IPS DF 4.7 (cell line): Measurements from ENCODE around the gene SFMBT1.

Source experiments
- DNase-seq: peaks from one replicate; pipeline ENCODE4 v3.0.0-alpha.2; 2013; ENCODE audit warnings: low spot score; ENCODE audit errors: extremely low read depth

The SFMBT1 gene

DNA sequence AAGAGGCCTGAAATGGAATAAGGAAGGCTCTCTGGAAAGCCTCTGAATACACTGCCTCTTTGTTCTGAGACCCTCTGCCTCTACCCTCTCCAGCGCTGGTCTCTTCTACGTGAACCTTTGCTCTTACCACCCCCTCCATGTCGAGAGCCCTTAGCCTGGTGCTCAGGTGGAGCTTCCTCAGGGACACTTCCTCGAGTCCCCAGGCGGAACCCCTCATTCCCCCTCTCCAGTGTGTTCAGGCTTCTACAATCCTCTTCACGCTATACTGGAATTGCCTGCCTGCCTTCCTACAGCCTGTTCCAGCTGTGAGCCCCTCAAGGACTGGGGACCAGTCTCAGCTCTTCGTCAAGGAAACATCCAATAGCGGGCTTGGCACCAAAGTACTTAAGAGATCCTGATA lies 156.0 kb downstream of the SFMBT1 start:
- no peak for DNase-seq

DNA sequence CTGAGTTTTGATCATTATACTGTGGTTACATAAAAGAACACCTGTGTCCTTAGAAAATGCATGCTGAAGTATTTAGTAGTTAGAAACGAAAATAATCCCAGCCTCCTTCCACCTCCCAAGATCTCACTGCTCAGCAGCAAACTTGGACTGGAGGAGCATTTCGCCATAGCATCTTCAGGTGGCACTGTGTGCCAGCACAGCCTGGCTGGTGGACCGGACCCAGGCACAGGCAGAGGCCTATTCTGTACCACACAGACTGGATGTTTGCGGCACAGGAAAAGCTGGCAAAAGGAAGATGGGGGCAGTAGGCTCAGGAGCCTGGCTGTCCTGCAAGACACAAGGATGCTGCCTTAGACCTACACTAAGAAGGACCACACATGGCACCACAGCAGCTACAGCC lies 158.7 kb downstream of the SFMBT1 start:
- DNase-seq: no peak

- no peak for DNase-seq
Observed at GRCh38 chr3:52886049-52886730, 159.7 kb downstream of the SFMBT1 start.

DNA sequence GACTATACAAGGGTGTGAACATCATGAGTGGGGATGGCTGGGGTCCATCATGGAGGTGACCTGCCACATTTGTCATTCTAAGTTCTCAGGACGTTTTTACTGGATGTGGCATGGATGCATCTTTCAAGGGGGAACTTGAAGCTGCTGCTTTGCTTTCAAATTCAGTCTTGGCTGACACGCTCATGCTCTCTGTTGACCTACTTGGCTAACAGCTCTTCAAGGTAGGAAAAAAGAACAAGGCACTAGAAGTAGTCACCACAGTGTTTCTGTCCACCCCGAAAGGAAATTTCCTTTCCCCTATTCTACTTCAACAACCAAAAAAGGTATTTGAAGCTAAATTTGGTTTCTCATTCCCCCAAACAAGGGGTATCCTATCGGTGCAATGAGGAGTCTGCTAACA lies 163.5 kb downstream of the SFMBT1 start:
- no peak for DNase-seq

GRCh38 chr3:52881871-52882270 lies 164.0 kb downstream of the SFMBT1 start:
- no peak for DNase-seq

GRCh38 chr3:52880474-52880873 lies 165.4 kb downstream of the SFMBT1 start:
- DNase-seq: no peak

DNA sequence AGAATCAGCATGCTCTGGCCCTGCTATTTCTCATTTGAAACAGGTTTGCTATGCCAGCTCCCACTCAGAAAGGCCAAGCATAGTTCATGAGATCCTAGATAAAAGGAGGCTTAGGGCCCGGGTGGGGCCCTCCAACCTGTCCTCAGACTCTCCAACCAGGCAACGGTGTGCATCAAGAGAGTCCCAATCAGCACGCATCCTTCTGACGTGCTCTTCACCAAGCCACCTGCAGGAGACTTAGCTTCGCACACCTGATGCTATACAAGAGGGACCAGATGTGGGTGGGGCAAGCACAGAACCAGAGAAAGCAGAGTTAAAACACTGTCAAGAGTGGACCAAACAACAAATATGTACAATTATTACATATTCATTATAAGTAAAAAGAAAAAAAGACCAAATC lies 165.8 kb downstream of the SFMBT1 start:
- DNase-seq: no peak

GRCh38 chr3:52879581-52879980 lies 166.3 kb downstream of the SFMBT1 start:
- no peak for DNase-seq

DNA sequence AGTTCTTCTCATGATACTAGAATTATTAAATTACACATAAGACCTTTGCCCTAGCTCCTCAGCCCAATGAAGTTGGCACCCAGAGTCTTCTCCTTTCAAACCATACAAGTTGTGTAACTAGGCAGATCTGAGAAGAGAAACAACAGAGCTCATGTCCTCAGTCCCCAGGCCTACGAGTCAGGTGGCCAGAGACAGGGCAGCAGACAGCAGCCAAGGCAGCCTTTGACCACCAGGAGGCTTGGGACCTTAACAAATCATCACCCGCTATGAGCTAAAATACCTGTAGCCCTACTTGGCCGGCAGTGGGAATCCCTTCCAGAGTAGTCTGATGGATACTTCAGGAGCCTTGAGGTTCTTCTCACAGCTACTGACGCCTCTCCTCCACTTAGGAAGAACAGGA lies 166.8 kb downstream of the SFMBT1 start:
- DNase-seq: no peak

DNA sequence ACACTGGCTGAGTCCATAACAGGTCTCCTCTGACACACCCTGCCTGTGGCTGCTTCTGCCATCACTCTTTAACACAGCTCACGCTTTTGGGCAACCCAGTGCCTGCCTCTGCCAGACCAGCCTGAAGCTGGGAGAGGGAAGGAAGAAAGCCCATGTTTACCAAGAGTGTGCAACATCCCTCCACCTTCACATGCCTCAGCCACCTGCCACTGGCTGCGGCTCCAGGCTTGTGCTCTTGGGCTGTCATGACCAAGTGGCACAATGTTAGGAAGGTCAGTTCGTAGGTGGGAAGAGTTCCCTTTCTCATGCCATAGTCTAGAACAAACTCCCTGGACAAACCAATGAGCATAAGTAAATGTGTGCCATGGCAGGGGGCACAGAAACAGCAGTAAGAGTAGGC lies 168.8 kb downstream of the SFMBT1 start:
- no peak for DNase-seq

- no peak for DNase-seq
Observed at GRCh38 chr3:52874864-52875587, 170.8 kb downstream of the SFMBT1 start.

DNA sequence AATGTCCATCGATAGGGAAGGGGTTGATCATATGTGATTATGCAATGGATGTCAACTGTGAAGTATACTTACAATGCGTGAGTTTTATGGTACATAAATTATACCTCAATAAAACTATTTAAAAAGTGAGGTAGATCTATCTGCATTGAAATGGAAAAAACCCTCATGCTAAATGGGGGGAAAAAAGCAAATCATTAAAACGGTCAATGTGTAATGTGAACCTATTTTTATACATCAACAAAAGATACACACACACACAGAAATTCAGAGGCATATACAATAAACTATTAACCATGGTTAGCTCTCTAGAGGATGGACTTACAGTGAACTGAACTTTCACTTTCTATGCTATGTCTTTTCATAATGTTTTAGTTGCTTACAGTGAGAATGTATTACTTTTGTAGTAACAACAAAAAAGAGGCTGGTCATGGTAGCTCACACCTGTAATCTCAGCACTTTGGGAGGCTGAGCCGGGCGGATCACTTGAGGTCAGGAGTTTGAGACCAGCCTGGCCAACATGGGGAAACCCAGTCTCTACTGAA lies 171.6 kb downstream of the SFMBT1 start:
- DNase-seq: no peak

DNA sequence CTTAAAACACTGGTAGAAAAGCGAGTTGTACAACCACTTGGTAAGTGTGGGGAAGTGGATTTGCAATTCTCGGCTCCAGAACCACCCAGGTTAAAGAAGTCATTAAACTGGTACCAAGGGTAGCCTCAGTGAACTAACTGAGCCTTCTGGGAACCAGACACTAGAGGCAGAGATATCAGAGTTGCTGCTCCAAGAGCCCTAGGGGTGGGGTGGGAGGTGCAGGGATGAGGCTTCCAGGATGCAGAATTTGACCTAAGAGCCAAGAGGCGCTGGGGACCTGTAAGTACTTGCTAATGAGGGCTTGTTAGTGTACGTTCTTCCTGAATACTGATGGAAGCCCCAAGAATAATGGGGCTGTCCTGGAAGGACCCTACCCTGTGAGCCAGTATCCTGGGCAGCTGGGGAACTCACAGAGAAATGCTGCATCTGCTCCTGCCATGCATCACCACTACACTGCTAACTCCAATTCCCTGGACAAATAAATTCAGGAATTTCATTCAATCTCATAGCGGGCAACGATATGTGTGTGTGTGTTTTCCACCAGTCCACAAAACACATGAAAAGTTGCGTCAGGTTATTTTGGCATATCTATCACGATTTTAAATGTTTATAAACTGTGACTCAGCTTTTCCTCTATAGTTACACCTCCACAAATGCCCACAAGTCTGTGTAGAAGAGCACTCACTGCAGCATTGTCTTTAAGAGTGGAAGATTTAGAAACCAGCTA lies 172.3 kb downstream of the SFMBT1 start:
- DNase-seq: no peak

DNA sequence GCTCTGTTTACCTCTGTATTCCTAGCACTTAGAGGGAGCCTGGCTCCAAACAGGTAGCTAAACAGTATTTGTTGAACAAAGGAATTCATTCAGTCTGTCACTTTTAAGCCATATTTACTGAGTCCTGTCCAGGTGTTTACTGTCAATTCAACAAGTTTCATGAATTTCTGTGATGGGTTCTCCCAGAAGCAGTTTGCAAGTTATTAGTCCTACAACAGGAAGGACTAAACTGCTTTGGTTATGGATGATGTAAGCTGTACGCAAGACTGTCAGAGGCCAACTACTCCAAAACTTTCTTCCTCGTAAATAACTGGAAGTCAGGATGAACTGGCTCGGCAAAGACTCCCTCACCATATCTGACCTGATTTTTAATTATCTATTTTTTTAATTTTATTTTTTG lies 173.6 kb downstream of the SFMBT1 start:
- DNase-seq: no peak

DNA sequence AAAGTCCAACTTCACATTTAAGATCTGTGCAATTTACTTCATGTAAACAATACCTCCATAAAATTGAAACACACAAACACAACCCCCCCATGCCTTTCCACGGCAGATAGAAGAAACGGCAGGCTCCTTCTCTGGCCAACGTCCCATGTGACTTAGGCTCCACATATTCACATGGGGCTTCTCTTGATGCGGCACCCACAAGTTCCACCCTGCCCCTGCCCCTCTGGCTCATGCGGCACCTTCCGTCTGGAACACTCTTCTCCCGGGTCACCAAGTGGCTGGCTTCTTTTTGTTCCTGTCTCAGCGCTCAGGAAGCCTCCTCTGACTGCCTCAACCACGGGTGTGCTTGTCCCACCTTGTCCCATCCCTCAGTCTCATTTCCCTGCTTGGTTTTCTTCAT lies 174.1 kb downstream of the SFMBT1 start:
- DNase-seq: no peak

DNA sequence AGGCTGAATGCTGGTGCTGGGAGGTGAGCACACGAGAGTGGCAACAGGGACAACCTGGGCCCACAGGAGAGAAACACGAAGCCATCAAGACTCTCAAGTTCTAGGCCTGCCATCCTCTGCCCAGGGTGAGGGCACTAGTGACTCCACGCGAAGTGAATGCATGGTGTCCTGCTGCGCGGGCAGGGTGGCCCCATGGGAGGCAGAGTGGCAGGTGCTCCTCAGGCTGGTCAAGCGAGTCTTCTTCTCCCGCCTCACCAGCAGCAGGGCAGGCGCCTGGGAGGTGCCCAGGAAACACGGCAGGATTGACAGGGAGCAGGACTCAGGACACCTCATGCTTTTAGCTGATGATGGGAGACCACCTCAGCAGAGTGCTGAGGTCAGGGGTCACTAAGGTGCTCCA lies 175.4 kb downstream of the SFMBT1 start:
- no peak for DNase-seq

DNA sequence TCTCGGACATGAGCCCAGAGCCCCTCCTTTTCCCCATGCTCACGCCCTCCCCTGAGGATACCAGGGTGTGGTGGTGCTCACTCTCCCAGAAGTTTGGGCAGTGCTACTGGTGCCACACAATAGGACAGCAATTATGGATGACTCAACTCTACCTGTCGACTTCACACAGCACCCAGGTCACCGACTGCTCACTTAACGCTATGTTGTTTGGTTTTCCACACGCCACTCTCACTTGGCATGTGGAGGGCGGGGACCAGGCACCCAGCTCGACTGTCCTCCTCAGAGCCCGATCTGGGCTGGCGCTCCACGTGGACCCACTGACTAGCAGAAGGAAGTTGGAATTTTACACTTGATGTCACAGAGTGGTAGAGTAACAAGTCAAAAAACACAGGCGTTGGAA lies 179.4 kb downstream of the SFMBT1 start:
- DNase-seq: no peak

DNA sequence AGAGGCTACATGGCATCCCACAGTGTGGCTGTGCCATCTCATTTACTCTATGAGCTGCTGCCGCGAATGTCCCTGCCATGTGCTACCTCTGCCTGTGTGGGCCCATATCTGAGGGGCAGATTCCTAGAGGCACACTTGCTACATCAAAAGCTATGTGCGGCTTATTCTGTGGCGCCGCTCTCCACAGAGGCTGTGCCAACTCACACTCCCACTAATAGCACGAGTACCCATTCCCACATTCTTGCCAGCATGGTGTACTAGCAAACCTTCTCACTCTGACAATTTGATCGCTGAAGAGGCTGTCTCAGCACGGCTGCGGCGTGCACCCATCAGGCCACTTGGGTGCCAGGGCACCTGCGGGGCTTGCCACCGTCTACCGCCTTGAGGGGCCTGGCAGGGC lies 179.9 kb downstream of the SFMBT1 start:
- no peak for DNase-seq

DNA sequence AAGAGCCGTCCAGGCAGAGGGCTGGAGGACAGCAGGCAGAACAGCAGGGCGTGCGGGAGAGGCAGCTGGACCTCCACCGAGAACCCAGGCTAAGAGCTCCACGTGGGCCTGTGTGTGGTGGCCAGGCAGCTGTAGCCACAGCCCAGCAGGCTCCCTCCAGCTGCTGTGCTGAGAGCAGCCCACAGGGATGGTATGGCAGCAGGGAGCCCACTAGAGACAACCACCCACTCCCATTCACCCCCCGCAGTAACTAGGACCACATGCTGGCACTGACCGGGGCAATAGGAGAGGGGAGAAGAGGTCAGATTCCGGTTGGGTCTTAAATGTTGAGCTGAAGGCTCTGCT lies 185.5 kb downstream of the SFMBT1 start:
- DNase-seq: no peak

GRCh38 chr3:52859686-52860423 lies 186.0 kb downstream of the SFMBT1 start:
- no peak for DNase-seq

DNA sequence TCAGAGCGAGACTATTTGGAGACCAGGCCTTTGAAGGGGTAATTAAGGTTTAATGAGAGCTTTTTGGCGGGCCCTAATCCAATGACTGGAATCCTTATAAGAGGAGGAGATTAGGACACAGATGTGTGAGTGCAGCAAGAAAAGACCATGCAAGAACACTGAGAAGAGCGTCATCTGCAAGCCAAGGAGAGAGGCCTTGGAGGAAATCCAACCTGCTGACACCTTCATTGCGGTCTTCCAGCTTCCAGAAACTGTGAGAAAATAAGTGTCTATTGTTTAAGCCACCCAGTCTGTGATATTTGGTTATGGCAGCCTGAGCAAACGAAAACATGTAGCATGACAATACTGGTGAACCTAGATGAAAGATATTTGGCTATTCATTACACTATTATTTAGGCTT lies 188.0 kb downstream of the SFMBT1 start:
- DNase-seq: no peak

GRCh38 chr3:52857133-52857532 lies 188.7 kb downstream of the SFMBT1 start:
- DNase-seq: no peak
